HepG2 (cell line): Measurements from ENCODE around the gene HPS1. TPM values are rescaled to one million over a fixed set of nuclear protein-coding genes. Genes with fewer than 3 reads are reported as not detected.

Experiments used
- CREBL2 ChIP-seq: sonication (generic); formaldehyde crosslinking; IDR thresholded peaks from 2 replicates; pipeline ENCODE4 v1.8.1; 2023; ENCODE audit warnings: missing genetic modification reagents, mild to moderate bottlenecking, borderline replicate concordance
- ERF ChIP-seq: IDR thresholded peaks from 2 replicates; pipeline ENCODE4 v1.6.1; 2018; ENCODE audit warnings: missing biosample characterization, missing genetic modification reagents
- GATAD1 ChIP-seq: IDR thresholded peaks from 2 replicates; pipeline ENCODE4 v1.6.1; 2016; ENCODE audit warnings: missing genetic modification reagents, missing compliant biosample characterization
- HMG20A ChIP-seq: IDR thresholded peaks from 2 replicates; pipeline ENCODE4 v1.6.1; 2016; ENCODE audit warnings: borderline replicate concordance
- KDM5B ChIP-seq: sonication (generic); formaldehyde crosslinking; IDR thresholded peaks from 2 replicates; pipeline ENCODE4 v1.4.0; 2020; ENCODE audit warnings: missing genetic modification reagents, mild to moderate bottlenecking, borderline replicate concordance
- MAZ ChIP-seq, 2 experiments: sonication (generic) in 1 of 2; formaldehyde crosslinking in 1 of 2; IDR thresholded peaks; 2 replicates each; pipeline versions ENCODE4 v1.5.0 to v1.6.1; 2012 to 2020; ENCODE audit warnings: low read depth in 2 of 2, mild to moderate bottlenecking in 2 of 2, borderline replicate concordance in 1 of 2, improper control_type of control experiment in 1 of 2, low read length in 1 of 2, missing genetic modification reagents in 1 of 2, moderate library complexity in 1 of 2
- PLSCR1 ChIP-seq: sonication (generic); formaldehyde crosslinking; IDR thresholded peaks from 2 replicates; pipeline ENCODE4 v1.5.0; 2020; ENCODE audit warnings: missing genetic modification reagents, mild to moderate bottlenecking, borderline replicate concordance
- PTBP1 ChIP-seq: fragments of 200-400 bp; formaldehyde crosslinking; IDR thresholded peaks from 2 replicates; pipeline ENCODE4 v1.6.1; 2018; ENCODE audit warnings: low read length, low read depth; ENCODE audit not compliant: poor library complexity, severe bottlenecking
- RAD21 ChIP-seq: fragments of 450-650 bp; formaldehyde crosslinking; IDR thresholded peaks from 2 replicates; pipeline ENCODE4 v1.5.0; 2020; ENCODE audit warnings: mild to moderate bottlenecking
- SATB2 ChIP-seq: sonication (generic); formaldehyde crosslinking; IDR thresholded peaks from 2 replicates; pipeline ENCODE4 v1.5.0; 2020; ENCODE audit warnings: missing genetic modification reagents
- SOX13 ChIP-seq, 3 experiments: fragments of 450-650 bp in 1 of 3; sonication (generic) in 1 of 3; formaldehyde crosslinking in 1 of 3; IDR thresholded peaks in 2 of 3; conservative IDR thresholded peaks in 1 of 3; 2 replicates each; pipeline versions ENCODE4 v1.5.0 to v1.6.1; 2016 to 2020; ENCODE audit warnings: antibody characterized with exemption in 1 of 3, mild to moderate bottlenecking in 1 of 3, missing compliant biosample characterization in 1 of 3, missing genetic modification reagents in 1 of 3, moderate library complexity in 1 of 3
- THAP11 ChIP-seq: IDR thresholded peaks from 2 replicates; pipeline ENCODE4 v1.6.1; 2016; ENCODE audit warnings: missing biosample characterization, missing genetic modification reagents
- TOPORS ChIP-seq: sonication (generic); formaldehyde crosslinking; IDR thresholded peaks from 2 replicates; pipeline ENCODE4 v1.8.0; 2023; ENCODE audit warnings: mild to moderate bottlenecking, missing genetic modification reagents
- XRCC5 ChIP-seq: fragments of 200-400 bp; formaldehyde crosslinking; optimal IDR thresholded peaks from 2 replicates; pipeline ENCODE3; 2017; ENCODE audit warnings: mild to moderate bottlenecking, low read length
- ZBTB4 ChIP-seq: sonication (generic); formaldehyde crosslinking; IDR thresholded peaks from 2 replicates; pipeline ENCODE4 v1.4.0; 2020; ENCODE audit warnings: missing genetic modification reagents, mild to moderate bottlenecking, borderline replicate concordance
- ZFY ChIP-seq: sonication (generic); formaldehyde crosslinking; IDR thresholded peaks from 2 replicates; pipeline ENCODE4 v1.4.0; 2020; ENCODE audit warnings: missing genetic modification reagents
- ZNF225 ChIP-seq: sonication (generic); formaldehyde crosslinking; IDR thresholded peaks from 2 replicates; pipeline ENCODE4 v1.4.0; 2020; ENCODE audit warnings: mild to moderate bottlenecking, missing genetic modification reagents
- ZNF687 ChIP-seq: sonication (generic); formaldehyde crosslinking; IDR thresholded peaks from 2 replicates; pipeline ENCODE4 v1.5.1; 2020; ENCODE audit warnings: mild to moderate bottlenecking, missing genetic modification reagents, moderate library complexity
- ZSCAN9 ChIP-seq: IDR thresholded peaks from 2 replicates; pipeline ENCODE4 v1.6.1; 2016; ENCODE audit warnings: borderline replicate concordance
- polyA plus RNA-seq, 8 experiments: library from polyadenylated mRNA; depleted of rRNA in 3 of 8; stranded (reverse) in 7 of 8; unstranded in 1 of 8; fragments of >200 nt; fragmentation: Illumina TruSeq in 4 of 8; extraction: Trizol in 4 of 8; gene quantifications; 2 replicates each; pipeline versions ENCODE4 v1.2.1 to v1.2.3, GENCODE V29; 2011 to 2016; ENCODE audit warnings: low read depth in 4 of 8, missing spikeins in 1 of 8, mixed read lengths in 1 of 8; ENCODE audit not compliant: insufficient read depth in 1 of 8
- total RNA-seq, 5 experiments: library from RNA; depleted of rRNA; stranded (reverse); fragments of >200 nt; fragmentation: Illumina TruSeq; extraction: Trizol; gene quantifications; 2 replicates each; pipeline ENCODE4 v1.2.3, GENCODE V29; 2016; ENCODE audit warnings: low read depth in 1 of 5

HPS1 gene
- total and polyA plus RNA-seq, 2 of the 13 experiments (the other 11 are each of a cell fraction or from before 2014, with no cell fraction given) = 24.6 to 25.8 TPM

GRCh38 chr10:98467506-98468318 lies 21.0 kb upstream of the HPS1 start (continued):
- TF ChIP-seq SOX13 (IDR thresholded peaks at IDR 0.05) (no peak), SOX13 (CRISPR knock-in tag; conservative IDR thresholded peaks at IDR 0.05 in 1 of 2, IDR thresholded peaks at IDR 0.05 in 1 of 2) (0 out of 4 replicates have a peak, but pooled peaks of 1 of the 2 experiments have one; percentile 8), ZFY (peak; percentile 32; the same call in 1 of the 2 replicates), HMG20A (0 out of 2 replicates have a peak, but pooled peaks have one; percentile 9), MAZ (IDR thresholded peaks at IDR 0.05; ENCODE audit: borderline replicate concordance, low read depth, low read length) (no peak), MAZ (CRISPR knock-in tag; IDR thresholded peaks at IDR 0.05; ENCODE audit: low read depth) (0 out of 2 replicates have a peak, but pooled peaks have one; percentile 33), ZNF225 (no peak), ERF (CRISPR knock-in tag) (peak; percentile 62; the same call in 1 of the 2 replicates), PLSCR1 (CRISPR knock-in tag) (no peak), ZSCAN9 (no peak), ZBTB4 (CRISPR knock-in tag) (no peak), CREBL2 (CRISPR knock-in tag) (no peak), THAP11 (CRISPR knock-in tag) (0 out of 2 replicates have a peak, but pooled peaks have one; percentile 24), KDM5B (CRISPR knock-in tag) (peak; percentile 69; the same call in 1 of the 2 replicates), SATB2 (CRISPR knock-in tag) (no peak), XRCC5 (peak; percentile 52), RAD21 (peak; percentile 93), PTBP1 (no peak), GATAD1 (CRISPR knock-in tag) (peak; percentile 49; the same call in 1 of the 2 replicates), TOPORS (CRISPR knock-in tag) (0 out of 2 replicates have a peak, but pooled peaks have one; percentile 26), ZNF687 (CRISPR knock-in tag) (peak; percentile 66)
